Spinal cord (tissue), 10 donors: ENCODE data around the gene LDLRAD4. TPM values are rescaled to one million over a fixed set of nuclear protein-coding genes. Genes with fewer than 3 reads are reported as not detected.

Source experiments
- DNase-seq, 6 donors: peaks; one replicate each; pipeline versions ENCODE4 v3.0.0 to v3.0.0-alpha.2; 2013 to 2015; ENCODE audit warnings: low spot score in 6 of 6, low read depth in 4 of 6
- H3K27ac ChIP-seq: one replicate; pipeline ENCODE4 v1.5.1; 2013; ENCODE audit warnings: low read depth, low read length, control low read depth
- H3K27me3 ChIP-seq: one replicate; pipeline ENCODE4 v1.6.1; 2013; ENCODE audit warnings: low read length; ENCODE audit not compliant: control insufficient read depth, insufficient read depth
- H3K36me3 ChIP-seq: one replicate; pipeline ENCODE4 v1.6.1; 2013; ENCODE audit warnings: low read length; ENCODE audit not compliant: control insufficient read depth, insufficient read depth
- H3K4me1 ChIP-seq: one replicate; pipeline ENCODE4 v1.6.1; 2013; ENCODE audit warnings: low read length; ENCODE audit not compliant: control insufficient read depth, insufficient read depth
- H3K4me3 ChIP-seq: one replicate; pipeline ENCODE4 v1.5.1; 2013; ENCODE audit warnings: low read depth, low read length, control low read depth
- H3K9me3 ChIP-seq: one replicate; pipeline ENCODE4 v1.6.1; 2013; ENCODE audit warnings: low read length; ENCODE audit not compliant: control insufficient read depth, insufficient read depth
- whole genome bisulfite sequencing: methylation state at CpG from one replicate; pipeline ENCODE4 v1.1.5; 2013; ENCODE audit warnings: missing lambda C conversion rate; ENCODE audit not compliant: insufficient coverage; 5-methylcytosine and 5-hydroxymethylcytosine counted together
- polyA plus RNA-seq, 2 donors: library from polyadenylated mRNA; unstranded; fragments of 120-200 nt; gene quantifications; one replicate each; pipeline ENCODE4 v1.2.1, GENCODE V29; 2013; ENCODE audit not compliant: insufficient read length in 2 of 2
- total RNA-seq, 2 donors: library from RNA; depleted of rRNA in 1 of 2; stranded (reverse); fragments of 120-200 nt in 1 of 2; fragments of >200 nt in 1 of 2; gene quantifications; one replicate each; pipeline versions ENCODE4 v1.2.3 to v1.2.4, GENCODE V29; 2013 to 2014
- donor health status: healthy.

LDLRAD4 gene
- total and polyA plus RNA-seq, 4 donors, result 26.7 to 67.7 (median 38.5) TPM

- no peak overlapping the region for H3K4me3 ChIP-seq
- H3K27me3 ChIP-seq, result no peaks in the 10 kb centered on the region
- H3K36me3 ChIP-seq, result peaks cover 7% of the 10 kb centered on the region
- no peaks in the 10 kb centered on the region for H3K9me3 ChIP-seq
- peak overlapping the region; percentile 40 for H3K27ac ChIP-seq
- 71% methylated on average over 3 of the region's 3 CpGs for WGBS
- no peak for DNase-seq
- peaks cover 7% of the 10 kb centered on the region for H3K4me1 ChIP-seq
Measured at GRCh38 chr18:13428319-13428718, 209.8 kb downstream of the LDLRAD4 start.

- Histone ChIP-seq H3K27ac (no peak overlapping the region), H3K4me3 (no peak overlapping the region), H3K36me3 (peaks cover 7% of the 10 kb centered on the region), H3K9me3 (no peaks in the 10 kb centered on the region), H3K4me1 (peaks cover 7% of the 10 kb centered on the region), H3K27me3 (no peaks in the 10 kb centered on the region)
- 91% methylated on average over 5 of the region's 5 CpGs for WGBS
- no peak for DNase-seq
Measured at GRCh38 chr18:13429016-13429415, 210.5 kb downstream of the LDLRAD4 start.

GRCh38 chr18:13429884-13430510 is 211.4 kb downstream of the LDLRAD4 start:
- Histone ChIP-seq H3K27ac (no peak overlapping the region), H3K4me1 (peaks cover 7% of the 10 kb centered on the region)
- WGBS, result 91% methylated on average over 9 of the region's 15 CpGs

GRCh38 chr18:13430663-13431062 is 212.1 kb downstream of the LDLRAD4 start:
- Histone ChIP-seq H3K36me3 (peaks cover 7% of the 10 kb centered on the region), H3K27ac (no peak overlapping the region), H3K9me3 (no peaks in the 10 kb centered on the region), H3K4me1 (peaks cover 7% of the 10 kb centered on the region), H3K4me3 (no peak overlapping the region), H3K27me3 (no peaks in the 10 kb centered on the region)
- DNase-seq, result no peak
- 88% methylated on average over 4 of the region's 4 CpGs for WGBS

More at GRCh38 chr18:13429884-13430510, 211.4 kb downstream of the LDLRAD4 start:
- no peaks in the 10 kb centered on the region for H3K27me3 ChIP-seq
- H3K4me3 ChIP-seq, result no peak overlapping the region
- no peak for DNase-seq
- peaks cover 7% of the 10 kb centered on the region for H3K36me3 ChIP-seq
- H3K9me3 ChIP-seq, result no peaks in the 10 kb centered on the region

GRCh38 chr18:13431886-13432285 is 213.3 kb downstream of the LDLRAD4 start:
- Histone ChIP-seq H3K27me3 (no peaks in the 10 kb centered on the region), H3K27ac (no peak overlapping the region), H3K9me3 (no peaks in the 10 kb centered on the region), H3K4me1 (peaks cover 11% of the 10 kb centered on the region), H3K36me3 (peaks cover 4% of the 10 kb centered on the region), H3K4me3 (no peak overlapping the region)
- 96% methylated on average over 15 of the region's 16 CpGs for WGBS
- DNase-seq, result no peak

GRCh38 chr18:13433125-13433524 is 214.6 kb downstream of the LDLRAD4 start:
- 86% methylated on average over 1 of the region's 3 CpGs for WGBS

GRCh38 chr18:13433685-13434084 is 215.1 kb downstream of the LDLRAD4 start:
- peaks cover 9% of the 10 kb centered on the region for H3K4me1 ChIP-seq
- no peak overlapping the region for H3K27ac ChIP-seq
- no CpG with 5 or more reads among the region's 5 CpGs for WGBS
- no peak for DNase-seq
- H3K27me3 ChIP-seq, result no peaks in the 10 kb centered on the region
- peaks cover 4% of the 10 kb centered on the region for H3K36me3 ChIP-seq
- H3K4me3 ChIP-seq, result no peak overlapping the region
- no peaks in the 10 kb centered on the region for H3K9me3 ChIP-seq

More at GRCh38 chr18:13433125-13433524, 214.6 kb downstream of the LDLRAD4 start:
- Histone ChIP-seq H3K4me1 (peaks cover 11% of the 10 kb centered on the region), H3K27ac (no peak overlapping the region), H3K9me3 (no peaks in the 10 kb centered on the region), H3K4me3 (no peak overlapping the region), H3K27me3 (no peaks in the 10 kb centered on the region), H3K36me3 (peaks cover 4% of the 10 kb centered on the region)
- DNase-seq, result no peak

- DNase-seq, result no peak
- Histone ChIP-seq H3K9me3 (no peaks in the 10 kb centered on the region), H3K36me3 (peaks cover 4% of the 10 kb centered on the region), H3K27ac (no peak overlapping the region), H3K4me3 (no peak overlapping the region), H3K4me1 (peaks cover 9% of the 10 kb centered on the region), H3K27me3 (no peaks in the 10 kb centered on the region)
- 89% methylated on average over 4 of the region's 5 CpGs for WGBS
Measured at GRCh38 chr18:13434854-13435253, 216.3 kb downstream of the LDLRAD4 start.

GRCh38 chr18:13435586-13436333 is 217.2 kb downstream of the LDLRAD4 start:
- H3K36me3 ChIP-seq, result peaks cover 8% of the 10 kb centered on the region
- no peak overlapping the region for H3K4me3 ChIP-seq
- H3K4me1 ChIP-seq, result peaks cover 9% of the 10 kb centered on the region
- WGBS, result 85% methylated on average over 2 of the region's 7 CpGs
- no peak overlapping the region for H3K27ac ChIP-seq
- no peak for DNase-seq
- no peaks in the 10 kb centered on the region for H3K27me3 ChIP-seq
- H3K9me3 ChIP-seq, result no peaks in the 10 kb centered on the region

- Histone ChIP-seq H3K4me3 (no peak overlapping the region), H3K27ac (no peak overlapping the region), H3K9me3 (no peaks in the 10 kb centered on the region), H3K27me3 (no peaks in the 10 kb centered on the region), H3K36me3 (peaks cover 9% of the 10 kb centered on the region), H3K4me1 (peaks cover 9% of the 10 kb centered on the region)
- peak in 1 of 6 donors; percentile 57 for DNase-seq
- WGBS, result no CpG with 5 or more reads among the region's 8 CpGs
Measured at GRCh38 chr18:13436576-13436975, 218.0 kb downstream of the LDLRAD4 start.
